Hypothalamus (tissue), 51 donors: ENCODE results near the gene AOPEP.

Source experiments
- DNase-seq, 51 donors: peaks; one replicate each; lab custom pipeline; 2025; lab: John Stamatoyannopoulos, UW

AOPEP gene

DNA sequence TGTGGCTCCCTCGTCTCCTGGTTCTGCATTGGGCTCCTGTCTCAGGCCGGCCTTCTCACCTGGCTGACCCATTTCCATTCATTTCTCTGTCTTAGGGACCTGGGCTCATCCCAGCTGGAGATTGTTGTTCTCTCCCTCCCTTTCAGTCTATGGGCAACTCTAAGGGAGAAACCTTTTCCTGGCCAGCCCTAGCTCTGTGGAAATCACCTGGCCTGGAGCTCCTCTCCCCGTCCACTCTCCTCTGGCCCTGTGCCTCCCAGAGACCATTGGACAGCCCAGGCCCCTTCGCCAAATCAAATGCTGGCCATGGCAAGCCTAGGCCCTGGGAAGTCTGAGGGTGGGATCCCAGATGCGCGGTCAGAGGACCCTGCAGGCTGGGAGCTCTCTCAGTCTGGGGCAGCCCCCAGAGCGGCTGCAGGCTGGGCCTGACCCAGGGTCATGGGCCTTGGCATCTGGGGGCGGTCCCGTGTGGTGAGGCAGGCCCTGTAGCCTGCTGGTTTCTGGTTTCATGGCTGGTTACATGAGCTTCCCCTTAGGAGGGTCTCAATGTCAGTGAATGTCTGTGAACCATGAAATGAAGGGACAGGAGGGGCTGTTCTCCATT is 253.5 kb downstream of the AOPEP start:
- no peak for DNase-seq

DNA sequence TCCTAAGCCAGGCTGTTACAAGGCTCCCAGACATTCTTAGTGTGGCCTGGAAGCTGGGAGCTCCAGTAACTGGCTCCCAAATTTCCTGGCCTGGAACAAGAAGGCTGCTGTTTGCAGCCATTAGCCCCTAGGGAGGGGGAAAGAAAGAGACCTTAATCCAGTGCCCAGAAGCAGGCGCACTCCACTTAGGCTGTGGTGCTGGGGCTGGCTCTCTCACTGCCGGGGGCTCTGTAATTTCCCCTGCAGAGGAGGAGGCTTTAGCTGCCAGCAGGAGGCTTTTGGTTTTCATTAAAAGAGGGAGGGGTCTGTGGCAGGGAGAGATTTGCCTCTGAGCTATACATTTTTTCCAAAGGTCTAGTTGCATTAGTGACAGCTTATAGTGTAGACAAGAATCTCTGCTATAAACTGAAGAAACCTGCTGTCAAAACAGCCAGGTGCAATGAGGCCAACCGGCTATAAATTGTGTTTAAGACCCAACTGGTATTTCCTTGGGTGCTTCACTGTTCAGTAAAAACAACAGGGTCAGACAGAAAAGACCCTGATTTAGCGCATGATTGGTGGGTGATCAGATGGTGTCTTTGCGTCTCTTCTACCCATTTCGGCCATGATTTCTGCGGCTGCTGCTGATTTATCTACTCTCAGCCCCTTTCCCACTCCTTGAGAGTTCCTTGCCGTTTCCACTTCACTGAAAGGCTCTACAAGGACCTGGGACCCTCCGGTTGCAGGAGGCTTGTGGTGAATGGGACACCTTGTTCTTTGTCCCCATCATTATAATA is 254.6 kb downstream of the AOPEP start:
- DNase-seq, result peak in 1 of 51 donors; percentile 5

DNA sequence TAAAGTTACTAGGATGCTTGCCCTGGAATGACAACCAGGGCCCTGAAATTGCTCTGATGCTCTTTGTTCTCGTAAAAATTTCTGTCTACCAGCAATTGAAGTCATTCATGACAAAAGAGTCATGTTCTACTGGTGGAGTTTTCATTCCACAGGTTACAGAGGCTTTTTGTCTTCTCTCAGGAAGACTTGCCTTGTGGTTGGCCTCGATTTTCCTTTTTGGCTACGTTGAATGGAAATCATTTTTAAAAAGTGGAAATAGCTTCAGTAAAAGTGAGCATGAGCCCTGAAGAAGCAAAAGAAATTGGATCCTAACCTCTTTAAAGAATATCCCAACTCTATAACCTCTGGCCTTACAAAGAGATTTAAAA is 255.2 kb downstream of the AOPEP start:
- no peak for DNase-seq

DNA sequence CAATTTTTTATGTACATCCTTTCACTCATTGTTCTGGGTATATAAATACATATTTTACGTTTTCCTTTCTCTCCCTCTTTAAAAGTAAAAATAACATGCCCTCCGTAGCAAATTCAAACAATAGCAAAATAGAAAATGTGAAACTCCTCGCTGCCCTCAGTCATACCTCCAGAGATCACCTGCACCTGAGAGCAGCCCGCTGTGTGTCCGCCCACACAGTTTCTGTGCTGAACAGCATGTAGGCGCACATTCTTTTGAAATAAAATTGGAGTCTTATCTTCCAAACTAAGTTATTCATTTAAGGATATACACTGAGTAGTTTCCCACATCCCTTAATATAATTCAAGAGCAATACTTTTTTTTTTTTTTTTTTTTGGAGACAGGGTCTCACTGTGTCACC is 255.7 kb downstream of the AOPEP start:
- no peak for DNase-seq

DNA sequence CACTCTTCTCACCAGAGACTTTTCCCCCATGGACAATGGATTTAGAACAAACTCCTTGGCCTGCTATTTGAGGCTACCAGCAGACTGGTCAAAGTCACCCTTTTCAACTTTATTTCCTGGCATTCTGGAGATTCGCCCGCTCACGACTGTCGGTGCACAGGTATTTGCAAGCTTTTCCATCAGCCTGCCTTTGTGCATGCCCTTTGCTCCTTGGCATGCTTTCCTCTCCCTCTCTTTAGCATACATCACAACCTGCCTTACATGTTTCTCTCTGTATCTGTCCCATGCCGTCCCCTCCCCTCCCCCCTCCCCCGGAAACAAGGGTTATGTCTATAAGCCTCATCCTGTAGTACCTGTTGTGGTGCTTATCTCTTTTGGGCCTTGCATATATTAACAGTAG is 257.1 kb downstream of the AOPEP start:
- no peak for DNase-seq

DNA sequence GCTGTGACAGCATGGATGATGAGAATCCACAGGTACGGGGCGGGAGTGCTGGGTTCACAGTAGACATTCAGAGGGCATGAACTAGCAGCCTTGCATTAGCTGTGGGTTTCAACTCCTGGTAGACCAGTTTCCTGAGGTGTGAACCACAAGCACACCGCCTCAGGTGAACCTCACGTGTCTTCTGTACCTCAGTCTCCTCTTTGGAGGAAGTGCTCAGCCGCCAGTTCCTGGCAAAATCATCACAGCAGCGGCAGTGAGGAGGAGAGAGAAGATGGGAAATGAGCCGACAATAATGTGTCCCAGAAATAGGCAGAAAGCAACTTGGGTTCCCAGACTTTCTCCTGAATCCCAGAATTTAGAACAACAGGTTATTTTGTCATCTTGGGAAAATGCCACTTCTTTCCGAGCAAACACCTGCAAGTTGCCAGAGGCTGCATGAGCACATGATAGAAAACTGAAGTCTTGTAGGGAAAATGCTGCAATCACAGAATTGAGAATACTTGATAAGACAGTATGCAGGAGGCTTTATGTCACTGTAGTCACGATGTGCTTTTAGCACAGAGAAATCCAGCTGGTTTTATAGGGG is 258.5 kb downstream of the AOPEP start:
- no peak for DNase-seq

DNA sequence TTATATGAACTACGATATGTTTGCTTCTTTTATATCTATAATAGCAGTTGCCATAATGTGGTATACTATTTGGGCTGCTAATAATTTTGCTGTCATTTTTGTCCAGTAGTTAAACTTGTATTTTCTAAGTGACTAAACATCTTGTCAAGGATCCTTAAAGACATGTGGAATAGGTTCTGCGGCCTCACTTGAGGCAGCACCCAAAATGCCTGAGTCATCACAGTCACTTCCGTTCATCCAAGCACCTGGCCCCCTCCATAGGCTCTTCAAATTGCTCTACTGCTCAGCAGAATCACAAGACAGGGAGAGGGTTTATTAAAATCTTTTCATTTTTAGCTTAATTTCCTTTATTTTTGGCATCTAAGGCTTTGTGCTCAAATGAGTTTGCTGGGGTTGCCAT is 259.1 kb downstream of the AOPEP start:
- DNase-seq, result no peak

DNA sequence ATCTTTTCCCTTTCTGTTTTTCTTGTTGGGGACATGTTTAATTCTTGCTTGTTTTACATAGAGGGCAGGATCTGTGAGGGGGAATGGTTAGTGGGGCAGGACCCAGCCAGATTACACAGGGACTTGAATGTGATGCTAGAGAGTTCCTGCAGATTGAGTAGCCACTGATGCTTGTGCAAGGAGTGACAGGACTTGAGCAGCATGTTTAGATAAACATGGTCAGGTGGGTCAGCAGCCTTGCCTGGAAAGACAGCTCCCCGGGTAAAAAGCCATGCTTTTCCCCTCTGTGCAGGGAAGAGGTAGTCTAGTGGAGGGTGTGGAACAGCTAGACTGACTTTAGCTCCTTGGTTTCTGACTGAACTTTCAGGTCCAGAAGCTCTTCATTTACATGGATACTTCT is 261.2 kb downstream of the AOPEP start:
- DNase-seq, result no peak

DNA sequence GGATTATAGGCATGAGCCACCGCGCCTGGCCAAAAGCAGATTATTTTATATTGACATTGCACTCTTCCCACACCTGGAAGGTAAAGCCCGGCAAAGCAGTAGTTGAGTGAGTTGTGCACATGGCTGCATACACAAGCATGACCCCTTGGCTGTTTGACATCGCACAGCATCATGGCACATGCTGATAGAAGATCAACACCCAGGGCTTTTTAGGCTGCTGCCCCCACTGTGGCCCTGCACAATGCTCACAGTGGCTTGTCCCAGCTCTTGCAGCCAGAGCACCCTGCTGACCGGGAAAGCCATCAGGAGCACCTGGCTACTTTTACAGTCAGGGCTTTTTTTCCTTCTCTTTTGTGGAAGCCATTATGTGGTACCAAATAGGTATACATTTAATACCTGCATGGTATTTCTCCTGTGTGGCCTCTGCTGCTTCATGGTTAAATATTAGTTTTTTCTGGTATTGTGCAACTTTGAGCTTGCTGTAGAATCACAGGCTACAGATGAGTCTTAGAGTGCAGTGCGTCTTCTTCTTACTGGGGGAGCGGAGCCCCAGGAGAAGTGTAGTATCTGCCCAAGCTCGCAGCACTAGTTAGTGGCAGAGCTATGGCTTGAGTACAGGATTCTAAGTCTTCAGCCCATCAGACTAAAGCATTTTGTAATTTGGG is 264.5 kb downstream of the AOPEP start:
- no peak for DNase-seq

DNA sequence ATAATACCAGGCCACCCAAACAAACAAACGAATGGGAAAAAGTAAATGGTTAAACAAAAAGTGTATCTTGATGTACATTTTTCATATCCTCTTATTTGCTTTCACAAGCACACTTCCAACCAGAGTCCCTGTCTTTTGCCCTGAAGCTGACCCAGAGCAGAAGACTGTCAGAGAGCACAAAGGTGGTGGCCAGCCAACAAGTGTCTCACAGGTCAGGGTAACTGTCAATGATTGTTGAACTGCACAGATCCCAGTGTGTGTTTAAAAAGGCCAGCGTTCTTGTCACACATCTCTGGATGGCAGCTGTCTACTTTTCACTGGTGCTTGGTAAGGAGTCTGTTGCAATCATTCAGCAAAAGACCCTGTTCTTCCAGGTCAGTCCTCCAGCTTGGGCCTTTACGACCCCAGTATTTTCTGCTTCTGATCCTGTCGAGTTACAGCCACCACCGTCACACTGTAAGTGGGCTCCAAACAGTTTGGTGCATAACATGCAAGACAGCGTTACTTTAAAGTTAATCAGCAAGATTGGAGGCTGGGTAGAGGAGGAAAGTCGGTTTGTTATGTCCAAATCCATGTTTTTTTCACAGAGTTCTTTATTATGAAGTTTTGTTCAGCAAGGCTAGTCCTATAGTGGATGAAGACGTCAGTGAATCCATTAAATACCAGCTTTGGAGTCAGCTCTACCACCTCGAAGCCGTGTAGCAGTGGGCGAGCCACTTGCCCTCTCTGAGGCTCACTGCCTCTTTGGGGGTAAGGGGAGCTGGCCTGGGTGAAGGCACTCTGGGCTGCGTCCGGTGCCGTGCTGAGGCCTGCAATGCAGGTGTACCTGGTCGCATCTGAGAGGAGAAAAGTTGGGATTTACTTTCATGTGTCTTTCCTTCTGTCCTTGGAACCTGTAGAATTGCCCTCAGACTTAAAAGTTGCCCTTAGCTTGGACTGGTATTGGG is 265.7 kb downstream of the AOPEP start:
- no peak for DNase-seq

DNA sequence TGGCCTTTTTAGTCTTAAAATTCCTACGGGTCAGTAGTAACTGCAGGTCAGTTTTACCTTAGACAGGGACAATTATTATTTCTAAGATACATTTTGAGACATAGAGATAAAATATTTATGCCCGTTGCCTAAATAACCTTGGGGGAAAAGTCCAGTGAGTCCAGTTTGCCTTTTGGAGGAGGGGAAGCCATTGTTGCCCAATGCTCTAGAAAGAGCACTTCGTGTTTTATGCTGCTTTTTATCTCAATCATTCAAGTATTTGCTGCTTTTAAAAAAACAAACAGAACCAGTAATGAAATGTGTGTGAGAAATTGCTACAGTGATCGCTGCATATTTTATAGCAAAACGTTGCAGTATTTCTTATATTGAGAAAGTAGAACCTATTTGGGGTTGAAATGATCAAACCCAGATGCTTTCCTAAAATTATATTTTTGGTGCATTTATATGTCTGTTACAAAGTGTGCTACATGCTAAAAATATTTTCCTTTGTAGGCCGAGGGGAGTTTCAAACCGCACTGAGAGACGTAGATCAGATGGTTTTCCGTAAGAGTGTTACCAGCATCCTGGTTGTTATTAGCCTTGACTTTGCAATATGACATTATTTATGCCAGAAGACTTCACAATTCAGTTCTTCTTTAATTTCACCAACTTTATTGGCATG is 266.8 kb downstream of the AOPEP start:
- no peak for DNase-seq

DNA sequence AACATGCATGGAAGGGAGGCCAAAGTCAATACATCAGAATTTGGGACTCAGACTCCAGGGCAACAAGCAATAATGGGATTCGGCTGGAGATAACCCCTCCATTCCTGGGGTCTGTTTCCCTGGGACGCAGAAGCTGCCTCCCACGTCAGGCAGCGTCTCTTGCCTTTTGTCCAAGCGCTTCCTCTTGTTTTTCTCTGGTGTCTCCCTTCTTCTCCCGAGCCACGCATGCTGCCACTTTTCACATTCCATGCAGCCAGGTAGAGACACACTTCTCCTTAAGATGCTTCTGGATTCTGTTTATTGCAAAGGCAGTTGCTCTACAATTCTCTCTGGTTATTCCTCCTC is 267.3 kb downstream of the AOPEP start:
- no peak for DNase-seq

DNA sequence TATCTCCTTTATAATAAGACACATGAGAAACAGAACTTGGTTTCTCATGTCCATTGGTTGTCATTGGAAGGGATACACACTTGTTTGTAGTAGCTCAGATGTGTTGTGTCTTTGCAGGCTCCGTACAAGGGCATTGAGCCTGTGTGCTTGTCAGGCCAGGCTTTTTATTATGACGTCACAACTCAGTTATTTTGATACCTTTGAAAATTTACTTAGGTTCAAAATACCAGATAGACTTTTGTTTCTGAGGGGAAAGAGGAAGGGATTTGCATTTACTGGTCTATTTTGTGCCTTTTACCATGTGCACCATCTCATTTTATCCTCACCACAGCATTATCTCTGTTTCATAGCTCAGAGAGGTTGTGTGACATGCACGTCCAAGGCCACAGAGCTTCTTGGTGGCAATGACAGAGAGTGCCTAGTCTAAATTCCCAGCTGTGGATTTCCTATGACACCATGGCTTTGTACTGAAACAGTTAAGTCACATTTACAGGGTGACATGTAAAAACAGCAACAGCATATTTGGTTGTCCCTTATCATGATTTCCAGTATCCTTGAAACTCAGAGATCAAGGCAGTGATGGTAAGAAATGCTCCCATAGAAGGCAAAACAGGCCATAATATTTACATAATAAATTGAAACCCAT is 268.7 kb downstream of the AOPEP start:
- DNase-seq, result no peak

DNA sequence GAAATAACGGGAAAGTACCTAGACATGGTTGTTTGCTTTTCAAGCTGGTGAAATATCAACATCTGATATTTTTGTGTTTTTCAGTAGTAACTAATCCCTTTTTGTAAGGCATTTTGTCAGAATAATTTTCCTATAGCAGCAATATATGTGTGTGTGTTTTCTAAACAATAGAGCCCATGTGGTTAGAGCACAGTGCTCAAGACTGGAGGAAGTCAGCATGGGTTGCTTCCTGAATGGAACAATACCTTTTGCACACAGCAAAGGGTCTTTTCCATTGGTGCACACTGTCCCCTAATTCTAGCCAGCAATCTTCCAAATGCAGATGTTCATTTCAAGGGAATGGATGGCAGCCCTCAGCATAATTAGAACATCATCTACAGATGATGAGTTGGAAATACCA is 270.1 kb downstream of the AOPEP start:
- DNase-seq, result no peak

DNA sequence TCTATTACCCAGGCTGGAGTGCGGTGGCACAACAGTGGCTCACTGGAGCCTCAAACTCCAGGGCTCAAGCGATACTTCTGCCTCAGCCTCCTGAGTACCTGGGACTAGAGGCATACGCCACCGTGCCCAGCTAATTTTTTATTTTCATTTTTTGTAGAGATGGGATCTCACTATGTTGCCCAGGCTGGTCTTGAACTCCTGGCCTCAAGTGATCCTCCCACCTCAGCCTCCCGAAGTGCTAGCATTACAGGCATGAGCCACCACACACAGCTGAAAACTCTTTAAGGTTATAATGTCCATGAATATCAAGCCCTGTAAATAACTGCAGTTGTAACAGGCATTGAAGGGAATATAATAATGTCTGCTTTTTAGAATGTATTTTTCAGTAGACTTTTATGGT is 271.2 kb downstream of the AOPEP start:
- no peak for DNase-seq

DNA sequence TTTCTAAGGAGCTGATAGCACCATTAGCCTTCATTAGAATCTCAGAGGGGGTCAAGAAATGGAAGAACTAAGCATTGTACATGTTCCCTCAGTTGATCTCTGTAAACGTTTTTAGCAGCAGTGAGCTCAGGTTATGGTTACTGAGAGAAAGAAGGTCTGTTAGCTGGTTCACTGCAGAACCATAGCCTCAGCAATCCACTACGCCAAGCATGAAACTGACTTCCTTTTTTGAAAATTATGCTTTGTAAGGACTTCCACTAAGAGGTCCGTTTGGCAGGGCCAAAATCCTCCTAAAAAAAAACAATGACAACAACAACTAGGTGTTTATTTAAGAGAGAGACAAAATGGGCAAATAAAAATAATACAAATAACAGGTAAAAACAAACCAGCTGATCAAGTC is 273.3 kb downstream of the AOPEP start:
- no peak for DNase-seq

DNA sequence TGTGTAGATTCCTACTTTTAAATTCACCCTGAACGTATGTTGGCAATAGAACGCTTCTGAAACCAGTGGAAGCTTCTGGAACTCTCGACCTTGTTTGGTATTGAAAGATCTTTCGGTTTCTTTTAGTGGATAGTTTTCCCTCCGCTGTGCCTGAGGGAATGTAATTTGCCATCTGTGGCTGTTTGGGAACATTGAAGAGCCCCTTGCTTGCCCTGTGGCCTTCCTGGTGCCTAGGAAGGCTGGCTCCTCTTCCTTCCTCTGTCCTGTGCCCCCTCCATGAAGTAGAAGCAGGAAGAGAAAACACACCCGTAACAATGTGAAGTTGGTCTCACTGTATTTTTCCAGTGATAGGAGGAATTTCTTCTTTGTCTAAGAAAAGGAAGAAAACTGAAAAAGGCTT is 274.3 kb downstream of the AOPEP start:
- DNase-seq, result no peak

DNA sequence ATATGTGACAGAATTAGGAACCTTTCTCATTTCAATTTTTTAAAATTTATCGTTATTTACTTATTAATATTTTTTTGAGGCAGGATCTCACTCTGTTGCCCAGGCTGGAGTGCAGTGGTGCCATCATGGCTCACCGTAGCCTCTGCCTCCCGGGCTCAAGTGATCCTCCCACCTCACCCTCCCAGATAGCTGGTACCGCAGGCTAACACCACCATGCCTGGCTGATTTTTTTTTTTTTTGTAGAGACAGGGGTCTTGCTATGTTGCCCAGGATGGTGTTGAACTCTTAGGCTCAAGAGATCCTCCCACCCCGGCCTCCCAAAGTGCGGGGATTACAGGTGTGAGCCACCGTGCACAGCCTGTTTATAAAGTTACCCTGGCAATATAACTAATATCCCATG is 275.2 kb downstream of the AOPEP start:
- no peak for DNase-seq

DNA sequence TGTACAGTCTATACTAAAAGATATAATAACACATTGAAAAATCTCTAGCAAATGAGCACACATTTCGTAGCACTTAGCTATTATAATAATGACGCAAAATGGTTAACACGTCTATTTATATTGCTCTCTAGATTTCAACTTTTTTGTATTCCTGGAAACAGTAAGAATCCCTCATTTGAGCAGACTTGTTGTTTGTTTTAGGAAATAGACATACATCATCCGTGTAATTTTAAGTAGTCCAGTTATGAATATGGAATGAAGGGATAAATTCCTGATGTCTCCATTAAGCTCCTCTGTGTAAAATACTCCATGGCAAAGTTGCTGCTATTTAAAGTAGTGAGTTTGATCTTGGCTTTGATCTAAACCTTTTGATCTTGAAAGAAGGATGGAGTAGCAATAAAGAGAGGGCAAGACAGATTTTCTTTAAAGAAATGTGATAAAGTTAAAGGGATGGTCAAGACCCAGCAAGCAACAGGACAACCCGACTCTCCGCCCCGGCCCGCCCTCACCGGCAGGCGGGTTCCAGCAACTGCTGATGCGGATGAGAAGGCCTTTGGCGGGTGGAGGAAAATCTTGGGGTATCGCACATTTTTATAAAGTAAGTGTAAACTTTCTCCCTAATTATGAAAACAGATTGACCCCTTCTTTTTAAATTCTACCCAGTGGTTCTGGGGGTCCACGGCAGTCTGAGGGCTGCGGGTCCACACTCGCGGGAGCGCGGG is 277.4 kb downstream of the AOPEP start:
- DNase-seq, result peak in 7 of 51 donors; percentile 27 to 56 (median 34)
